Activated CD4-positive, CD25-positive, alpha-beta regulatory T cell treated with anti-CD3 and anti-CD28 coated beads, Interleukin-2, amount 50 U/mL, for 24 hours (primary cell): ENCODE data around the gene ZNF576.
"Not testable (repeated sequence)": the region's sequence is repeated elsewhere in the genome, so short reads cannot be mapped to it uniquely, and the experiment has no call there.

Source experiments
- ATAC-seq, 2 donors: fragments of 150-1000 bp; cut with Tn5 transposase; one replicate each; pipeline ENCODE4 v1.10.0; 2021; ENCODE audit warnings: mild to moderate bottlenecking in 1 of 2, moderate library complexity in 1 of 2

ZNF576 gene

DNA sequence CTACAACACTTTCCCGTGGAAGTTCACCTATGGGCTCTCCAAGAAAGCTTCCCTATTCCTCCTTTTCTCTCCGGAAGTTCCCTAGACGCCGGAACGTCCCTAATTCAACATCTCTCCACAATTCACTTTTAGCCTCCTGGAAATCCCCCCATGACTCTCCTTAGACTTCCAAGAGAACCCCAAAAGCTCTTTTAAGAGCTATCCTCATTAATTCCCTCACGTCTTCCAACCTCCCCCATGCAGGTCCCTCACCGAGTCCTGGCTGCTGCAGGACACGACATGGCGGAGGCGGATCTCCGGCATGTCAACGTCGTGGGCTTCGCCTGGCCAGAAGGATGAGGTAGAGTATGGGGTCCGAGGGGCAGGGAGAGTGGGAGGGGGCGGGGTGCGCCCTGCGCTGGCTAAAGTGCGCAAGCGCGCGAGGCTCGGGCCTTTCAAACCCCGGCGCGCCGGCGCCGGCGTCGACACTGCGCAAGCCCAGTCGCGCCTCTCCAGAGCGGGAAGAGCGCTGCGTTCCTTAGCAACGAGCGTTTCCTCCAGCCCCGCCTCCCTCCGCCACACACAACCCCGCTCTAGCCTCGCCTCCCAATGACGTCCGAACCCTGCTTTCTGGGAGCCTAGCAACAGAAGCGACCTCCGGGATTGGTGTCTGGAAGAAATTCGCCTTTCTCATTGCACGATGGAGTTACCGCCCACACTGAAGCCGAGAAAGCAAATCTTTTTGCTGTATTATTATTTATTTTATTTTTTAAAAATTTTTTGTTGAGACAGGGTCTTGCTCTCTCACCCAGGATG, 21.0 kb upstream of the ZNF576 start, which contains the start of the genes PINLYP and XRCC1:
Gene PINLYP (plus strand): TSS at position 646 of the 795 bp plus-strand sequence. CDS start 1,391 bp downstream, outside the sequence.
Gene XRCC1 (minus strand): TSS at position 372 of the 795 bp plus-strand sequence. CDS start 69 bp downstream, at position 303.
- peak; percentile 99 to 100 for ATAC-seq

DNA sequence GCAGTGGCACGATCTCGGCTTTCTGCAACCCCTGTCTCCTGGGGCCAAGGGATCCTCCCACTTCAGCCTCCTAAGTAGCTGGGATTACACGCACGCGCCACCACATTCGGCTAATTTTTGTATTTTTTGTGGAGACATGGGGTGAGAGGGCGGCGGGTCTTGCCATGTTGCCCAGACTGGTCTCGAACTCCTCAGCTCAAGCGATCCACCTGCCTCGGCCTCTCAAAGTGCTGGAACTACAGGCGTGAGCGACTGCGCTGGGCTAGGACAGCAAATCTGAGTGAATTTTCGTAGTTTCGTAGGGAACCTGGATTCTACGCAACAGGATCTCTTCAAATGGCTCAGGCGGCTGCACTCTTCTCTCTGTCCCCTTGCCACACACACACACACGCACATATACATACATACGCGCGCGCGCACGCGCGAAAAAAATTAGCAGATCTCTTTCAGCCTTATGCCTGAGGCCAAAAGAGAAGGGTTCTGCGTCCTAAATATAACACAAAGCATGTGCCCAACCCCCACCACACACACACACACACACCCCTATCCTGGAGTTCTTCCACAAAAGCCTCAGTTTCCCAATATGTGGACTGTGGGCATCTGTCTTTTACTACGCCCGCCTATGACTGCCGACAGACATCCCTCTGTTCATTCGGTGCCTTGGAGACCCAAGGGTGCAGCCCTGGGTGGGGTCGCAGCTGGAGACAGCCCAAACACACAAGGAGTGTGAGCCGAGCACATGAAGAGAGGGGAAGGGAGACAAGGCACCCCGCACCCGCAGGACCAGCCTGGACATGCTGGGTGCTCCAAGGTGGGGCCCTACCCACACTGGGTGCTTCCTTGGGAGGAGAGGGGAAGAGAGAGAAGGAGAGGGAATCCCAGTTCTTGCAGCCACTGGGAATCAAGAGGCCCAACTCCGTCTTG, 20.2 kb upstream of the ZNF576 start:
- ATAC-seq, result no peak

DNA sequence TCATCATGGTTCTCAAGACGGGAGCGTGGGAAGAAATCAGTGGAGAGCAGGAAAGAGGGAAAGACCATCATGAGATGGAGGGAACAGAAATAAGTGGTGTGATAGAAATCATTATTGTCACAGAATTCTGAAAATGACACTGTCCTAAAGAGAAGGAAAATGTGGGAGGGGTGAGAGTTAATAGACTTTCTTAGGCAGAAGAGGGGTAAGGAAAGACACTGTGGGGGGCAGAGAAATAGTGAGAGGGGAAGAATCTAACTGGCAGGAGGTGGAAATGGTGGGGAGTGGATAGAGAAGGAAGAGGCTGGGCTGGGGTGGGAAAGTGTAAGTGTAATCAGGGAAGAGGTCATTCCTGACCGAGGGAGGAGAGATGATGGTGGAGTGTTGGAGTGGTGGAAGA, 17.6 kb upstream of the ZNF576 start:
- no peak for ATAC-seq

DNA sequence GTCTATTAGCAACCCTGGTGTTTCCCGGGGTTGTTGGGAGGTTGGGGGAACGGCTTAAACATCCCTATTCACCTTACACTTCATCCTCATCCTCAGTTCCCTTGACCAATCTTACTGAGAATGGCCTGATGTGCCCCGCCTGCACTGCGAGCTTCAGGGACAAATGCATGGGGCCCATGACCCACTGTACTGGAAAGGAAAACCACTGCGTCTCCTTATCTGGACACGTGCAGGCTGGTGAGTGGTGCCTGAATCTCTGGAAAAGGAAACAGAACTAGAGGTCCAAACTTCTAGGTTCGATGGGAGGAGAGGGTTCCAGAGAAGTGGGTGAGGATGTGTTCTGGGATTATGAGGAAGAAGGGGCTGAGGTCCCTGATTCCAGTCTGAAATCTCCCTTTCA, 14.9 kb upstream of the ZNF576 start:
- no peak for ATAC-seq

DNA sequence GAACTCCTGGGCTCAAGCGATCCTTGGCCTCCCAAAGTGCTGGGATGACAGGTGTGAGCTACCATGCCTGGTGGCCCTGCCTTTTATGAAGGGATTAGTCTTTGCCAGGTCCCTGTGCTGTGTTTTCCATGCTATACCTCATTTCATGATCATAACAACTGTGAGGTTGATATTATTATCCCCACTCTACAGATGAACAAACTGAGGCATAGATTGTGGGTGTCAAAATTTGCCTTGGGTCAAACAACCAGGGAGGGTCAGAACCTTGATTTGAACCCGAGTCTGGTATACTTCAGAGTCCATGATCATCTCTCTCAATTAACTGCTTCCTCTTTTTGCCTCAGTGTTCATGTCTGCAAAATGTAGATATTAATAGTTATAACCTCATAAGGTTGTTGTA, 13.9 kb upstream of the ZNF576 start:
- ATAC-seq, result no peak

DNA sequence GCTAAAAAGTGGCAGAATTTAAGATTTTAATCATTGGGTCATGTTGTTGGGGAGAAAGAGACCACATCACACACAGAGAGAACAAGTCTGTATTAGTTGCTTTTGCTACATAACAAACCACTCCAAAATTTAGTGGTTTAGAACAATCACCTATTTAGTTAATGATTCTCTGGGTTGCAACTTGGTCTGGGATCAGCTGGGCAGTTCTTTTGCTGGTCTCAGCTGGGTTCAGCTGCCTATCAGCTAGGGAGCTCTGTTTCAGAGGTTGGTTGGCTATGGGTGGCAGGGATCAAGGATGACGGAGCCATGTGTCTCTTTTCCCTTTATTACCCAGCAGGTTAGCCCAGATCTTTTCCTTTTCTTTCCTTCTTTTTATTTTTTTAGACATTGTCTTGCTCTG, 11.9 kb upstream of the ZNF576 start:
- no peak for ATAC-seq

DNA sequence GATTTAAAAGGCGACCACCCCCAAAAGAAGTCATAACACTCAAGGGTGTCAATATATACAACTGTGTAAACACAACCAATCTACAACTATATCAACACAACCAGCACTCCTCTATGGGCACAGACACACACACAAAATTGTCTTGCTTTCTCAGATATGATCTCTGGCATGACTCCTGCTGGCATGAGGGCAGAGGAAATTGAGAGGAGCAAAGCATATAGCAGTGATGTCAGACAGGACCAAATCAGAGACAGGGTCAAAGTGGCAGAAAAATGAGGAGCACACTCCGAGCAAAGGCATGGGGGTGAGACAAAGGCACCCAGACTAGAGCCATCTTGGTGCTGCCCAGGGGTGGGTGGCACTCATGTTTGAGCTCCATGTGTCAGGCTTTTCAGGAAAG, 10.0 kb upstream of the ZNF576 start:
- no peak for ATAC-seq

DNA sequence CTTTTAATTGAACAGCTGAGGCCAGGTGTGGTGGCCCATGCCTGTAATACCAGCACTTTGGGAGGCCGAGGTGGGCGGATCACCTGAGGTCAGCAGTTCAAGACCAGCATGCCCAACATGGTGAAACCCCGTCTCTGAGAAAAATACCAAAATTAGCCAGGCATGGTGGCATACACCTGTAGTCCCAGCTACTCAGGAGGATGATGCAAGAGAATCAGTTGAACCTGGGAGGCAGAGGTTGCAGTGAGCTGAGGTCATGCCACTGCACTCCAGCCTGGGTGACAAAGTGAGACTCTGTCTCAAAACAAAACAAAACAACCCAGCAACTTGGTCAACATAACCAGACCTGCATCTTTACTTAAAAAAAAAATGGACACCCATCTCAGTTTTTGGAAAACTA, 9.4 kb upstream of the ZNF576 start:
- not testable (repeated sequence) for ATAC-seq

DNA sequence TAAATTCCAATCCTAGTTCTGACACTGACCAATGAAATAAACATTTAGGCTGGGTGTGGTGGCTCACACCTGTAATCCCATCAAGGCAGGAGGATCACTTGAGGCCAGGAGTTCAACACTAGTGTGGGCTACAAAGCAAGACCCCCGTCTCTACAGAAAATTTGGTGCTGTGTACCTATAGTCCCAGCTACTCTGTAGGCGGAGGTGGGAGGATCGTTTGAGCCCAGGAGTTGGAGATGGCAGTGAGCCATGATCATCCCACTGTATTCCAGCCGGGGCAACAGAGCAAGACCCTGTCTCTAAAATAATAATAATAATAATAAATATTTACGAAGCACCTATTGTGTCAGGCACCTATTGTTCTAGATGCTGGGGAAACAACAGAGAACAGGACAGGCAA, 7.1 kb upstream of the ZNF576 start:
- ATAC-seq, result no peak

DNA sequence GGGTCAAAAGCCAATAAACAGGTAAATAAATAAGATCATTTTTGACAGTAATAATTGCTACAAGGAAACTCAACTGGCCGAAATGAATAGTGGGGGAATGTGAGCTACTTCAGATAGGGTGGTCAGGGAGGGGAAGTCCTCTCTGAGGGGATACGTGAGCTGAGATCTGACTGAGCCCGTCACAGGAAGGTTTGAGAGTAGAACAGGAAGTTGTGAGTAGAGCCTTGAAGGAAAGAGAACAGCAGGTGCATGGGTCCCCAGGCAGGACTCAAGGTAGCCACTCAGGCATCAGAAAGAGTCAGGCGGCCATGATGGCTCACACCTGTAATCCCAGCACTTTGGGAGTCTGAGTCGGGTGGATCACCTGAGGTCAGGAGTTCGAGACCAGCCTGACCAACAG, 6.7 kb upstream of the ZNF576 start:
- no peak for ATAC-seq

DNA sequence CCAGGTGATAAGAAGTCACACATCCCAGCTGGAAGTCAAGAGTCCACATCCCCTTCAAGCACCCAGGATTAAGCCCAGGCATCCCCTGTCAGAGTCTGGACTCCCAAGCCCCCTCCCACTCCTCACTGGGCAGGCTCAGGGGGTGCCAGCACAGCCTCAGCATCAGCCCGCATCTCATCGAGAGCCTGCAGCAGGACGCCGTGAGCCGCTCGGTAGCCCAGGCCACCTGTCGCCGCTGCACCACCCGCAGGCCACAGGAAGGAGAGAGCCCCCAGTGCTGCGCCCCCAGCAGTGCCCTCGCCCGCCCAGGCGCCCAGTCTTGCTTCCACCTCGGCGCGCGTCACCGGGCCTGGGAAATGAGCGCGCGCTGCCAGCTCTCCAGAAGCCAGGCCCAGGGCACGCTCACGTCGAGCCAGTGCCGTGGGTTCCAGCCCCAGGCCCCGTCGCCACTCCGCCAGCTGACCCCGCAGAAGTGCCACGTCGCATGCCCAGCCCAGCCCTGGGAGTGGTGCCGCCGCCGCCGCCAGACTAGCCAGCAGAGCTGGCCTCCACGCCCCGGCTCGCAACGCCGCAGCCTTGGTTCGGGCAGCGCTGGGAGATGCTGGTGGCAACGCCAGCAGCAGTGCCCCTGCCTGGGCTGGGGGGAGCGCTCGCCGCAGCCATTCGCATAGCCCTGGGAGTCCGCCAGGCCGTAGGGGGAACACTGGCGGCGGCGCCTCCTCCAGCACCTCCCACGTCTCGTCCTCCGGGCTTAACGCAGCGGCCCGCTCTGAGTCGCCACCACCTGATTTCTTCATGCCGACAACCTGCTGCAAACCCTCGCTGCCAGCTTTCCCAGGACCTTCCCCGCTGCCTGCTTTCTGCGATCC, 4.3 kb upstream of the ZNF576 start:
- ATAC-seq, result no peak

DNA sequence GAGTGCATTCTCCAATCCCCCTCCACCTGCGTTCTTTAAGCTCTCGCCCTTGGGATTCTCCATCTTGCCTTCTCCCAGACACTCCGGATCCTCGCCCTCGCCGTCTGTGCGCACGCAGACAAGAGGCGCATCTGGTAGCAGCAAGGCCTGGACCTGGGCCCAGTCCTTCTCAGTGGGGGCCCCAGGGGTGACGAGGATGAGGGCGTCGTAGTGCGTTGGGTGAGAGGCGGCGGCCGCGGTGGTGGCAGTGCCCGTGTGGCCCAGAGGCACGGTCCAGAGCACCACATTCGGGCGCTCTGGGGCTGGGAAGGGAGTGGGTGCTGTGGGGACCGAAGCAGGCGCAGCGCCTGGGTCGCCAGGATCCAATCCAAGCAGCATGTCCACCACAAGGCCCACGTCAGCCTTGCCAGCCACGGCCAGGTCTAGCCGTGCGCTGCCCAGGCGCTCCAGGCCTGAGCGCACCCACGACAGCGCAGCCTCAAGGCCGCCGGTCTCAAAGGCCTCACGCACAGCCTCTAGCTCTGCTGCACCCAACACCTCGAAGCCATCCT, 3.5 kb upstream of the ZNF576 start:
- no peak for ATAC-seq

DNA sequence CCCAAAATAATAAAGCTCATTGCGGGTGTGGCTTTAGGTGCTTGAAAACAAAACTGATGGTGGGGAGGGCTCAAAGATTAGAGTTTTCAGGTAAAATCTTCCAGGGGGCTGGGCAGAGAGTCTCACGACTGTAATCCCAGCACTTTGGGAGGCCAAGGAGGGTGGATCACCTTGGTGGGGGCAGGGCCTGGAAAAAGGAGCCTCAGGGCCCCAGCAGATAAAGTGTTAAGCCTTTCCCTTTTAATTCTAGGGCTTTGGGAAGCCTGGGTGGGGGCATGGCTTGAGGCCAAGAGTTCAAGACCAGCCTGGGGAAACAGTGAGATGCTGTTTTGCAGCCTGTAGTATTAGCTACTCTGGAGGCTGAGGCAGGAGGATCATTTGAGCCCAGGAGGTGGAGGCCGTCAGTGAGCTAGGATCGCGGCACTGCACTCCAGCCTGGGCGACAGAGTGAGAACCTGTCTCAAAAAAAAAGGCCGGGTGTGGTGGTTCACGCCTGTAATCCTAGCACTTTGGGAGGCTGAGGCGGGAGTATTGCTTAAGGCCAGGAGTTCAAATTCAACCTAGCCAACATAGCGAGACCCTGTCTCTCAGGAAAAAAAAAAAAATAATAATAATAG, 2.2 kb upstream of the ZNF576 start:
- ATAC-seq, result no peak

DNA sequence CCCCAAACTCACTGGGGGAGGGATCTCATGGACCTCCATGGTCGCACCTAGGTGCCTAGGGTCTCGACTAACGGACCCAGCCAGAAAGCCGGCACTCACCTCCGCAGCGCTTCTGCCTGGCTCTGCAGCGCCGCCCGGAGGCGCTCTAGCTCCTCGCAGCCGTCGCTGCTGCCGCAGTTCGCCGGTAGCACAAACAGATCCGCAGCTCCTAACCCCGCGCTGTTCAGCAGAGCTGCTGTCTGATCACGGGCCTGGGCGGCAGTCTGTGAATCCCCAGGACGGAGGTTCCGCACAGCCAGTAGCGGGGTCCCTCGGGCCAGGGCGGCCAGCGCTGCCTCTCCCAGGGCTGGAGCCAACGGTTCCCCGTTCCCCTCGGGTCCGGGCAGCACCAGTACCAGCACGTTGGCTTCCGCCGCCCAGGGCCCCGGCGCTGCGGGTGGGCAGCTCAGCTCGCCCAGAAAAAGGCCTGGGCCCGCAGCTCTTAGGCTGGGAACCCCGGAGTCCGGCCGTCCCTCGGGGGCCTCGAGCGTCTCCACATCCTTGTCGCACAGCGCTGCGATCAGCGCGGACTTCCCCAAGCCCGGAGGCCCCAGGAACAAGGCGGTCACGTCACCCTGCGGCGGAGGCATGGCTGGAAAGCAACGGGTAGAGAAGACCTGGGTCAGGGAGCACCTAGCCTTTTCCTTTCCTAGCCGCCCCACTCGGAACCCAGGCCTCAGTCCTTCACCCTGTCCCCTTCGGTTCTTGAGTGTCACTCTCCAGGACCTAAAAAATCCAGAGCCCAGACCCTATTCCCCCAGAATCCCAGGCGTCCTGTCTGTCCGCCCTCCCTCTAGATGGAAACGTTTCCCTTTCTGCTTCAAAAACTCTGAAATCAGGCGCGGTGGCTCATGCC, 1.4 kb upstream of the ZNF576 start:
- peak; percentile 44 to 51 for ATAC-seq

DNA sequence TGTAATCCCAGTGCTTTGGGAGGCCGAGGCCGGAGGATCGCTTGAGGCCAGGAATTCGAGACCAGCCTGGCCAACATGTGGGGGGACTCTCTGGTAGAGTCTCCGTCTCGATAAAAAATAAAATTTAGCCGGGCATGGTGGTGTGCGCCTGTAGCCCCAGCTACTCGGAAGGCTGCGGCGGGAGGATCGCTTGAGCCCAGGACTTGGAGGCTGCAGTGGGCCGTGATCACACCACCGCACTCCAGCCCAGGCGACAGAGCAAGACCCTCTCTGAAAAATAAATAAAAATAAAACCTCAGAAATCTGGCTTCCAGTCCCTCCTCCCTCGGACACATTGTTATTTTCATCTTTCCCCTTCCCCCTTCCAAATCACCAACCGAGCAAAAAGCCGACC, 793 bp upstream of the ZNF576 start:
- peak; percentile 5 to 8 for ATAC-seq

DNA sequence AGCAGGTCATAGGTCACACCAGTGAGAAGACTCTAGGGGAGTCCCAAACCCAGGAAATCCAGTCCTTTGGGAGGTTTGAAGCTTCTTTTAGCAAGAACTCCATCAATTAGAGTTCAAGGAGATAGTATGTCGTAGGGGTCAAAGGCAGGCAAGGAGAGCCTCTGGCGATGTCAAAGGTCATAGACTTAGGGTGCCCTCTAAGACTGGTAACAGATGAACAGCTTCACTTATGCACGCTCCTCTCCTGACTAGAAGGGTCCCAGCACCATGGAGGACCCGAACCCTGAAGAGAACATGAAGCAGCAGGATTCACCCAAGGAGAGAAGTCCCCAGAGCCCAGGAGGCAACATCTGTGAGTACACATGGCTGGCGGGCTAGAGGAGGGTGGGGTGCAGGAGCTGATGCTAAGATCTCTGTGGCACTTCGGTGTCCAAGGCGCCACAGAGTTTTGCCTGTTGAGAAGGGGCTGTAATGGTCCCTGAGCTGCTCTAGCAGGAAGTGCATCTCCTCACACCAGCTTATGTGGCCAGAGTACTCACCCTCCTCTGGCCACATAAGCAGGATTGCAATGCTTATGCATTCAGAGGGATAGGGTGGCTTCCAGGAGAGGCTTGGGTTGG, 557 bp downstream of the ZNF576 start:
- no peak for ATAC-seq

DNA sequence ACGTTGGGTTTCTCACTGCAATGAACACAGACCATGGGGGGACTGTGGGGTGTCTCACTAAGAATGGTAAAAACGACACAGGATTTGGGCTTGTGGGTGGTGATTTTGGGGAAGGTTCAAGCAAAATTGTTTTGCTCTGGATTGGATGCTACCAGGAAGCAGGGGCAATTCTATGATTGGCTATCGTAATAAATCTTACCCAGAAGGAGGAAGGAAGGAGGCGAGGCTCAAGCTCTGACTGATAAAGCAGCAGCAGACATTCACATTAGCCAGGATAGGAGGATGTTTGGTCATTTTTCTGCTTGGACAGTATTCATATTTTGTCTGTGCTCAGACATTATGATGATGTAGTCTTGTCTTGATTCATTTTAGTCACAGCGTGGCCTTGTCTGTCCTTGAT, 1.5 kb downstream of the ZNF576 start:
- ATAC-seq, result no peak

DNA sequence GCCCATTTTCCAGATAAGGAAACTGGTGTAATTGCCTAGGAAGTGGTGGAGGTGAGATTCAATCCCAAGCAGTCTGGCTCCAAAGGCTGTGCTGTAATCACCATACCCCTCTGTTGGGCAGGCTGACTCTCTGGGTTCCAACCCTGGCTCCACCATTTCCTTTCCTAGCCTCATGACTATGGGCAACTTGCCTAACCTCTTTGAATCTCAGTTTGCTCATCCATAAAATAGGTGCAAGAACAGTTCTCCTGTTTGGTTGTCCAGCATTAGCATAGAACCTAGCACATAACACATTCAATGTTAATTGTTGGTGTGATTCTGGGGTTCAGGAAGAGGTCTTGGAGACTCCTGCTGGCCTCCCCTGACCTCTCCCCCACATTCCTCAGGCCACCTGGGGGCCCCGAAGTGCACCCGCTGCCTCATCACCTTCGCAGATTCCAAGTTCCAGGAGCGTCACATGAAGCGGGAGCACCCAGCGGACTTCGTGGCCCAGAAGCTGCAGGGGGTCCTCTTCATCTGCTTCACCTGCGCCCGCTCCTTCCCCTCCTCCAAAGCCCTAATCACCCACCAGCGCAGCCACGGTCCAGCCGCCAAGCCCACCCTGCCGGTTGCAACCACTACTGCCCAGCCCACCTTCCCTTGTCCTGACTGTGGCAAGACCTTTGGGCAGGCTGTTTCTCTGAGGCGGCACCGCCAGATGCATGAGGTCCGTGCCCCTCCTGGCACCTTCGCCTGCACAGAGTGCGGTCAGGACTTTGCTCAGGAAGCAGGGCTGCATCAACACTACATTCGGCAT, 2.2 kb downstream of the ZNF576 start:
- ATAC-seq, result no peak

DNA sequence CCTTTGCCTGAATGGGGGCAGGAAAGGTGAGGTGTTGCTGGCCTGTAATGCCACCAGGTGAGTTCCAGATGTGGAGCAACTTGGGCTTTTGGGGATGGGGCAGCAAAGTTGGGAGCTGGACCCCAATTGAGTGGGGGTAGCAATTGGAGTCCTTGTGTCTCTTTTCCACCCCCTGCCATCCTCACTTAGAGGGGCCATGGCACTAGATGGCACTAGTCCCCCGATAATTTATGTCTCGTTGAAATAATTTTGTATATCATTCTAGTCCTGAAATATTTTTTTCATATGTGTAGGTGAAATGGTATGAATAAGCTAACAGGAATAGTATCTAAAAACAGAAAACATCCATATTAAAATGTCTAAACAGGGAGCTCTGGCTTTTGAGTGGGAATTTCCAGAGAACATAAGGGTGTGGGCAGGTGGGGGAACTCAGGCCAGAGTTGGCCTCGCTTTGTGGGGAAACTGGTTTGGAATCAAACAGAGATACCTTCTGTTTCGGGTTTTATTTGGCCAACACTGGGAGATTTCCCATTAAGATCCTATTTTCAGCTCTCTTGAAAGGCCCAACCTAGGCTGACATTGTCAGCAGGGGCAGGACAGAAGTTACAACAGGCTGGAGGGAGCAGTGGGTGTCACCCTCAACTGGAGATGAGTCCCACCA, 3.4 kb downstream of the ZNF576 start:
- ATAC-seq, result no peak
